ENCODE data around the gene CDHR5.
"Not testable (repeated sequence)": the region's sequence is repeated elsewhere in the genome, so short reads cannot be mapped to it uniquely, and the experiment has no call there.

Gene CDHR5

DNA sequence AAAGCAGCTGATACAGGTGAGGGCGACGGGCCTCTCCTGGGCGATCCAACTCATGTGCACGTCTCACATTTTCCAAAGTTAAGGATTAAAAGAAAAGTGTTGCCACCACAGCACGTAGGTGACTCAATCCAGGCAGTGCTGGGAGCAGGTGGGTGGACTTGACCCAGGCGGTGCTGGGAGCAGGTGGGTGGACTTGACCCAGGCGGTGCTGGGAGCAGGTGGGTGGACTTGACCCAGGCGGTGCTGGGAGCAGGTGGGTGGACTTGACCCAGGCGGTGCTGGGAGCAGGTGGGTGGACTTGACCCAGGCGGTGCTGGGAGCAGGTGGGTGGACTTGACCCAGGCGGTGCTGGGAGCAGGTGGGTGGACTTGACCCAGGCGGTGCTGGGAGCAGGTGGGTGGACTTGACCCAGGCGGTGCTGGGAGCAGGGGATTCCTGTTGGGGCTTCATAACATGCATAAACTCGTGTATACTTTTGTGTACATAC lies 23.0 kb upstream of the CDHR5 start:
- H3K4me3 ChIP-seq = not testable (repeated sequence)

DNA sequence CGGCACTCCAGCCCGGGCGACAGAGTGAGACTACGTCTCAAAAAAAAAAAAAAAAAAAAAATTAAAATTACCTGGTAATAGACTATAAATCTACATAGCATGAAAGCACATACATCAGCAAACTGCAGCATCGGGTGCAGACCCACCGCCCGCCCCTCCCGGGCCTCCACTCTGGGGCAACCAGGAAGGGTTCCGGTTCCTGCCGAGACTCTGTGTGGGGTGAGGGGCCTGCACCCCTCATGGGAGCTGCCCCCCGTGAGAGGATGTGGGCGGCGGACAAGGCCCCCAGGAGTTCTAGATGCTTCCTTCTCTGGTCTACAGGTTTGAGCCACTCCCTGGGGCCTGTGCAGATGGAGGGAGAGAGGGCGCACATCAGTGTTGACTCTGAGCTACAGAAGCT lies 21.5 kb upstream of the CDHR5 start:
- no peak overlapping the region for H3K27ac ChIP-seq
- no peak overlapping the region for H3K4me3 ChIP-seq

More for the DNA sequence above, 23.0 kb upstream of the CDHR5 start:
- not testable (repeated sequence) for H3K27ac ChIP-seq

DNA sequence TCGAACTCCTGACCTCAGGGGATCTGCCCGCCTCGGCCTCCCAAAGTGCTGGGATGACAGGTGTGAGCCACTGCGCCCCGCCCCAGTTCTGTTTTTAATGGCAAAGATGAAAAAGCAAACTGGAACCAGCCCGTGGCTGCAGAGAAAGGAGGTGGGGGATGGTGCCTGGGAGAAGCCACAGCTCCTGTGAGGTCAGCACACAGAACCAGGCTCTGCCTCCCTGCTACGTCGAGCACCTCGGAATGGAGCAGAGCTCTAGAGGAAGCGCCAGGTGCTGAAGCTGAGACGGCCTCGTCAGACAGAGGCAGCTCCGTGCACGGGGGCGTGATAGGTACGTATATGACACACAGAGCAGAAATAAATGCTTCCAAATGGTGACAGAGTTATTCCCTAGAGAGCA lies 20.8 kb upstream of the CDHR5 start:
- Histone ChIP-seq H3K4me3 (no peak overlapping the region), H3K27ac (no peak overlapping the region)

GRCh38 chr11:643849-644738 lies 19.3 kb upstream of the CDHR5 start:
- no peak overlapping the region for H3K27ac ChIP-seq
- no peak overlapping the region for H3K4me3 ChIP-seq

GRCh38 chr11:643366-643765 lies 18.6 kb upstream of the CDHR5 start:
- H3K27ac ChIP-seq = no peak overlapping the region
- no peak overlapping the region for H3K4me3 ChIP-seq

DNA sequence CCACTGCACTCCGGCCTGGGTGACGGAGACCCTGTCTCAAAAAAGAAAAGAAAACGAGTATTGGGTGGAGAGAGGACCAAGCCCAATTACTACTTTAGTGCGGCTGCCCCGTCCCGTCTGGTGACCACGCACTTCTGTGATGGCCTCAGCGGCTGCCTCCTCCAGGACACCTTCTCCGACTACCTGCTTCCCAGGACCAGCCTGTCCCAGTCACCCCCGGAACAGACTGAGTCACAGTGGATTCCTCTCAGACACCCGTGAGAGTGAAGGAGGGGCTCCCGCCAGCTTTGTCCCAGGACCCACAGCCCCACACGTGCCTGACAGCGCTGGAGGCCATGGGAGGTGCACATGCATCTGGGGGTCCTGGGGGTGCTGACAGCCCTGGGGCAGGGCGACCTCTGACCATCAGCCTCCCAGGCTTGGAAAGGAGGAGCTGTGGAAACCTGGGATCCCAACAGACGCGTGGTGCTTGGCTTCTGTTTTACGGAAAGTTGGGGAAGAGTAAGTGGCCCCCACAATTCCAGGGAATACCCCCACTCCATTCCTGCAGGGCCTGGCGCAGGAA lies 17.1 kb upstream of the CDHR5 start:
- H3K4me3 ChIP-seq = no peak overlapping the region
- no peak overlapping the region for H3K27ac ChIP-seq

GRCh38 chr11:640021-640706 lies 15.4 kb upstream of the CDHR5 start:
- H3K27ac ChIP-seq = no peak overlapping the region
- H3K4me3 ChIP-seq = no peak overlapping the region

- H3K4me3 ChIP-seq = no peak overlapping the region
These were observed 14.7 kb upstream of the CDHR5 start for GRCh38 chr11:639332-639955.

GRCh38 chr11:638631-639331 lies 14.0 kb upstream of the CDHR5 start:
- Histone ChIP-seq H3K27ac (no peak overlapping the region), H3K4me3 (no peak overlapping the region)

More at GRCh38 chr11:639332-639955, 14.7 kb upstream of the CDHR5 start:
- no peak overlapping the region for H3K27ac ChIP-seq

- peak overlapping the region in 3 of 7 experiments; percentile 6 to 21 (median 12) for H3K4me3 ChIP-seq
- H3K27ac ChIP-seq = no peak overlapping the region
These were observed 13.1 kb upstream of the CDHR5 start for GRCh38 chr11:637593-638521.

DNA sequence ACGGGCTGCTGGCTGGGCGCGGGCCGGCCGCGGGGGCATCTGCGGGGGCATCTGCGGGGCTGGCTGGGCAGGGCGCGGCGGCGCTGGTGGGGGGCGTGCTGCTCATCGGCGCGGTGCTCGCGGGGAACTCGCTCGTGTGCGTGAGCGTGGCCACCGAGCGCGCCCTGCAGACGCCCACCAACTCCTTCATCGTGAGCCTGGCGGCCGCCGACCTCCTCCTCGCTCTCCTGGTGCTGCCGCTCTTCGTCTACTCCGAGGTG lies 12.5 kb upstream of the CDHR5 start:
- Histone ChIP-seq H3K27ac (no peak overlapping the region), H3K4me3 (peak overlapping the region in 3 of 7 experiments; percentile 6 to 21 (median 12))

GRCh38 chr11:636511-637332 lies 12.0 kb upstream of the CDHR5 start, which contains the start of gene DRD4:
TSS of gene DRD4 (plus strand) at chr11:637269. CDS start at chr11:637305, 36 bp downstream.
- H3K4me3 ChIP-seq = peak within 1 kb of the TSS in 3 of 7 experiments; percentile 6 to 21 (median 12)
- no peak within 1 kb of the TSS for H3K27ac ChIP-seq

GRCh38 chr11:635945-636510 lies 11.3 kb upstream of the CDHR5 start:
- H3K27ac ChIP-seq = no peak overlapping the region
- no peak overlapping the region for H3K4me3 ChIP-seq

DNA sequence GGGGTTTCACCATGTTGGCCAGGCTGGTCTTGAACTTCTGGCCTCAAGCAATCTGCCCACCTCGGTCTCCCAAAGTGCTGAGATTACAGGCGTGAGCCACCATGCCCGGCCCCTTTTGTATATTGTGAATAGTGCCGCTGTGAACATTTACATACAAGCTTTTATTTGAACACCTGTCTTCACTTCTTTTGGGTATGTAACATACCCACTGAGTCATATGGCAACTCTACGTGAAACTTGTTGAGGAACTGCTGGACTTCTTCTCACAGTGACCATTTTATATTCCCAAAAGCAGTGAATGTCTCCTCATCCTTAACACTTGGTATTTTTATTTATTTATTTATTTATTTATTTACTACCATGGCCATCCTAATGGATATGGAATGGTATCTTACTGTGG lies 6.1 kb upstream of the CDHR5 start:
- no peak overlapping the region for H3K4me3 ChIP-seq
- H3K27ac ChIP-seq = no peak overlapping the region

DNA sequence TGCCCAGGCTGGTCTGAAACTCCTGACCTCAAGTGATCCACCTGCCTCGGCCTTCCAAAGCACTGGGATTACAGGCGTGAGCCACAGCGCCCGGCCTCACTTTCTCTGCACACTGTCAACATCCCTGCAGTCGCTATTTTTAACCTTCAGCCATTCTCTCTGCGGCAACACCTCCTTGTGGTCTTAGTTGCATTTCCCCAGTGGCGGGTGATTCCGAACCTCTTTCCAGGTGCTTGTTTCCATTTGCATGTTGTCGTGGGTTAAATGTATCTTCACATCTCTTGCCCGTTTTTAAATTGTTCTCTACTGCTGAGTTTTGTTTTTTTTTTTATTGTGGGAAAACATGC lies 4.5 kb upstream of the CDHR5 start:
- peak overlapping the region in 5 of 21 experiments; percentile 21 to 66 (median 50) for H3K27ac ChIP-seq

DNA sequence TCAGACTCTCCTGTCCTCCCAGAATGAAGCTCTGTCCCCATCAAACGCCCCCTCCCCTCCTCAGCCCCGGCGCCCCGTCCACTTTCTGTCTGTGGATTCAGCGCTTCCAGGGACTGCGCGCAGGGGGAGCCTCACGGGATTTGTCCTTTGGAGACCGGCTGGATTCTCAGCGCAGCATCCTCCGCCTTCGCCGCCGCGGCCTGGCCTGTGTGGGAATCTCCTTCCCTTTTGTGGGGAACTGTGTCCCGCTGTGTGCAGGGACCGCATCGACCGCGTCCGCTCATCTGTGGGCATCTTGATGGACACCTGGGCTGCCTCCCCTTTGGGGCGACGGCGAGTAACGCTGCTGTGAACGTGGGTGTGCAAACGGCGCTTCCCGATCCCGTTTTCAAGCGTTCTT lies 3.3 kb upstream of the CDHR5 start:
- Histone ChIP-seq H3K27ac (peak overlapping the region in 4 of 21 experiments; percentile 41 to 70 (median 52)), H3K4me3 (no peak overlapping the region)

More for the DNA sequence above, 4.5 kb upstream of the CDHR5 start:
- H3K4me3 ChIP-seq = no peak overlapping the region

GRCh38 chr11:627308-627576 lies 2.5 kb upstream of the CDHR5 start:
- Histone ChIP-seq H3K27ac (no peak overlapping the region), H3K4me3 (no peak overlapping the region)
